GM19324 (cell line): ENCODE results near the gene CCL1.
"Not testable (repeated sequence)": the region's sequence is repeated elsewhere in the genome, so short reads cannot be mapped to it uniquely, and the experiment has no call there.

Source experiments
- ATAC-seq: cut with Tn5 transposase; IDR thresholded peaks from one replicate; pipeline ENCODE4 v1.9.1; 2021; ENCODE audit warnings: mild to moderate bottlenecking, moderate library complexity; ENCODE audit not compliant: unreplicated experiment, low FRiP score

The CCL1 gene

GRCh38 chr17:34361478-34362061 is 1.5 kb downstream of the CCL1 start:
- no peak for ATAC-seq

DNA sequence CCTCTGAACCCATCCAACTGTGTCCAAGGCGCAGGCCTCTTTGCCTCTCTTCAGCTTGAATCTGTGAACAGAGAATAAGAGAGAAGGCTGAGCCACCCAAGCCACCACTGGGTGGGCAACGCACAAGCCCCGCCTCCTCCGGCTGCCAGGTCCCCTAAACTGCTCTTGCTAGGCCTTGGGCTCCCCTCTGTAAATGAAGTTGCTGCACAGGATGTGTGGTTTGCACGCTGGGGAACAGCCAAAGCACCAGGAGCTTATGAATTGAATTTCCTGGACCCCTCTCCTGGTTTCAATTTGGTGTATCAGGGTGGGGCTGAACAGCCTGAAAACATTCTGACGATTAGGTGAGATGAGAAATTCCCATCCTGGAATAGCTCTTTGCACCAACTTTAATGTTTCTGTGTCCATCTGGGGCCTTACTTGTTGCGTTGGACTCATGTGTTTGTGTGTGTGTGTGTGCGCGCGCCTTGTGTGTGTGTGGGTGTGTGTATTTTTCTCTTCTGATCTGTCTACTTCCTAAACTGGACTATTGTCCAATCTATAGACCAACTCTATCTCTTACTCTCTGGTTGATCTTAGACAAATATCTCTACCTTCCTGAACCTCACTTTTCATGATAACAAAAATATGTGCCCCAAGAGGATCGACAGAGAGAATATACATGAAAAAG is 2.3 kb downstream of the CCL1 start:
- ATAC-seq = no peak

GRCh38 chr17:34358631-34359030 is 4.4 kb downstream of the CCL1 start:
- no peak for ATAC-seq

- ATAC-seq = no peak
These were observed 5.6 kb downstream of the CCL1 start for GRCh38 chr17:34357398-34357797.

DNA sequence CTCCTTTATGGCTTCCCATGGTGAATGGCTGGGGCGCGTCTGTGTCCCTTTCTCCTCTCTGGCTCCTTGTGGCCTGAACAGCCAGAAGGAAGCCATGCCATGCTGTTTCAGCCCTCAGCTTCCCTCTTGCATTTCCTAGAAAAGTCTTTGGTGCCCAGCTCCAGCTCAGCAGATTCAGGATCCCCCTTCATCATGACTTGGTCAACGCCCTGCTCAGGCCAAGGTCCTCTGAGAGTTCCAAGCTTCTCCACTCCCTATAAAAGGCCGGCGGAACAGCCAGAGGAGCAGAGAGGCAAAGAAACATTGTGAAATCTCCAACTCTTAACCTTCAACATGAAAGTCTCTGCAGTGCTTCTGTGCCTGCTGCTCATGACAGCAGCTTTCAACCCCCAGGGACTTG is 6.8 kb downstream of the CCL1 start, which contains the start of gene CCL13:
CCL13 (plus strand) TSS at position 287 of the 400 bp plus-strand sequence; CDS start at position 334, 47 bp downstream.
- no peak for ATAC-seq

- no peak for ATAC-seq
These were observed 8.4 kb downstream of the CCL1 start for GRCh38 chr17:34354637-34355036.

- no peak for ATAC-seq
These were observed 10.8 kb downstream of the CCL1 start for GRCh38 chr17:34352191-34352590.

DNA sequence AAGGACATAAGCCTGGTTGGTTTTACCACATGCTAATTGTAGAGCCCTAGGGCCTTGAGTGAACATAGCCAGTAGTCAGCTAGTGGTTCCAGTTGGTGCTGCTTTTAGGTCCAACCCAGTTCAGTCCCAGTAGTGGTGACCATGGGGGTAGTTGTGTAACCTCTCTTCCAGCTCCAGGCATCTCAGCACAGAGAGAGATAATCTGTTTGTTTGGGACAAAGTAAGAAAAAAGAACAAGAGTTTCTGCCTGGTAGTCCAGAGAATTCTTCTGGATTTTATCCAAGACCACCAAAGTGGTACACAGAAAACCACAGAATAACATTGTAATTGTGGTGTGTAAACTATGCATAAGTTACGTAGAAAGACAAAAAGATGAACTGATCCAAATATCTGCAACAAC is 11.9 kb downstream of the CCL1 start:
- no peak for ATAC-seq

- ATAC-seq = no peak
These were observed 13.3 kb downstream of the CCL1 start for GRCh38 chr17:34349751-34350150.

DNA sequence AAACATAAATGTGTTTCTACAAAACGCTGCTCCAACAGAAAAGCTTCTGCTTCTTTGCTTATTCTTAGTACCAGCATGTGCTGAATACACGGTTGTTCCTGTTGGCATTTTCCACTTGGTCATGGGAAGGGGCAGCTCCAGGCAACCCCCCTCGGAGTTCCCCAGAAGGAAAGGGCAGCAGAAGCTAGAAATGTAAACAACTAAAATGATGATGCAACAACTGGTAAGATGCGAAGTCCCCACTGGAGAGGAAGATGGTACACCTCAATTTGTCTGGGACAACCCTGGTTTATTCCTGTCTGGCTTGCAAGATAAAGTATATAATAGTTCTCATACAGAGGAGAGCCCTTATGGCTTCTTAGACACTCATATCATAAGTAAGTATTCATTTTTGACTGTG is 16.0 kb downstream of the CCL1 start:
- ATAC-seq = no peak

- no peak for ATAC-seq
These were observed 21.1 kb downstream of the CCL1 start for GRCh38 chr17:34341916-34342315.

- no peak for ATAC-seq
These were observed 23.8 kb downstream of the CCL1 start for GRCh38 chr17:34339138-34339770.

- ATAC-seq = no peak
These were observed 25.3 kb downstream of the CCL1 start for GRCh38 chr17:34337701-34338100.

- ATAC-seq = not testable (repeated sequence)
These were observed 35.5 kb downstream of the CCL1 start for GRCh38 chr17:34327580-34327979.

DNA sequence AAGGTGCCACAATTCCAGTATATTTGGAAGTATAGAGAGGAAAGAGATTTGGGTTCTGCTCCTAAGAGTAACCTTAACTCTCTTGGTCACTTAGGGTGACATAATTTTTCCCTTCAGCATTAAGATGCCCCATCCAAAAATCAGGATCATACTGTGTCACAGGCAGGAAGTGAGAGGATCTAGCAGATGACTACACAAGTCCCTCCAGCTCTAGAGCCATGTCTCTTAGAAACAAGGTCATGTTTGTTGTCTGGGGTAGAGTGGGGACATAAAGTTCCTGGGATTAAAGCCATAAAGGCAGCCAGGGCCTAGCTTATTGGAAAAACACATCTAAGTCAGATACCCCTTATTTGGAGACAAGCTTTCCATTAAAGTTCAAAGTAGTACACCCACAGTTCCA is 41.1 kb downstream of the CCL1 start:
- no peak for ATAC-seq

DNA sequence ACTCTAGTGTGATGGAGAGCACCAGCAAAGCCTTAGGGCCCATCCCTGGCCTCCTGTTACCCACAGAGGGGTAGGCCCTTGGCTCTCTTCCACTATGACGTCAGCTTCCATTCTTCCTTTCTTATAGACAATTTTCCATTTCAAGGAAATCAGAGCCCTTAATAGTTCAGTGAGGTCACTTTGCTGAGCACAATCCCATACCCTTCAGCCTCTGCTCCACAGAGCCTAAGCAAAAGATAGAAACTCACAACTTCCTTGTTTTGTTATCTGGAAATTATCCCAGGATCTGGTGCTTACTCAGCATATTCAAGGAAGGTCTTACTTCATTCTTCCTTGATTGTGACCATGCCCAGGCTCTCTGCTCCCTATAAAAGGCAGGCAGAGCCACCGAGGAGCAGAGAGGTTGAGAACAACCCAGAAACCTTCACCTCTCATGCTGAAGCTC is 44.0 kb downstream of the CCL1 start, which contains the start of gene CCL8:
CCL8 (plus strand) TSS at position 397 of the 445 bp plus-strand sequence. CDS start 67 bp downstream, outside the sequence.
- no peak for ATAC-seq

DNA sequence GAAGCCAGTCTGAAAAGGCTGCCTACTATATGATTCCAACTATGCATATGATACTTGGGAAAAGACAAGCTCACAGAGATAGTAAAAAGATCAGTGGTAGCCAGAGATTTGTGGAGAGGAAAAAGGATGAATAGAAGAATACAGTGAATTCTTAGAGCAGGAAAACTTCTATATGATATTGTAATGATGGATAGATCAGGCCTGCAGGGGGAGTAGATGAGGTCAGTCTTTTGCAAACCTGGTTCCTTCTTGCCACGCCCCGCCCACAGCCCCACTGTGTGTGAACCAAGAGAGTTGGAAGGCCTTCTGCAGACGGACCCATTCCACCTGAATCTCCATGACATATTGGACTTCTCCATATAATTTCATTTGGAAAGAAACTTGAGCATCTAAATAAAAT is 44.6 kb downstream of the CCL1 start:
- ATAC-seq = no peak

GRCh38 chr17:34314279-34314678 is 48.8 kb downstream of the CCL1 start:
- no peak for ATAC-seq

DNA sequence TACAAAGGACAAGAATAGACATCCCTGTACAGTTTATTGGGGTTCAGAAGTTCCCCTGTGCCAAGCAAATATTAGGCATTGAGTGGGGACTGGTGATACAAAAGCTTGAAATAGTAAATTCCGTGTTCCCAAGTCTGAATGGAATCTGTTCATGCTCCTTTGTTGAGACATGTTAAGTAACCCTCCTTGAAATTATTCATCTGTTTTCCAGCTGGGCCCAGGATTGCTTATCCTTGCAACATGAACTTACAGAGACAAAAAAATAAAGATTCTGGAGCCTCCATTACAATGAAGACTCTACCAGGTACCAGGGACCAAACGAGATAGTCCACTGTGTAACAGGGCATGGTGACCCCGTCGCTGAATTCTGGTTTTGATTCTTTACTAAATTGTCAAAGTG is 49.9 kb downstream of the CCL1 start:
- no peak for ATAC-seq

DNA sequence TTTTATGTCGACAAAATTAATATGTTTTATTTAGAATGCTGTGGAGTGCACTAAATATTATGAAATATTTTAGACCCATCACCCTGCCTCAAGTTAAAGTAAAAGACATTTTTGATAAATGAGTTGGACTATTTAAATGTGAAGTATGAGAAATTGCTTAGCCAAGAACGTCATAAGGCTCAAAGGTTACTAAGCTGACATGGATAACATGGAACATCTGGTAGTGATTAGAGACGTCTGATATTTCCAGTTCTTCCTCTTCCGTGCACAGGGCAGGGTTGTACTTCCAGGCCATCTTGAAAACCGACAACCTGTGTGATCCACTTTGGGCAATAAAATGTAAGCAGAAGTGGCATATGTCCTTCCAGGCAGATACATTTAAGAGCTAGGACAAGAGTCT is 51.0 kb downstream of the CCL1 start:
- no peak for ATAC-seq

DNA sequence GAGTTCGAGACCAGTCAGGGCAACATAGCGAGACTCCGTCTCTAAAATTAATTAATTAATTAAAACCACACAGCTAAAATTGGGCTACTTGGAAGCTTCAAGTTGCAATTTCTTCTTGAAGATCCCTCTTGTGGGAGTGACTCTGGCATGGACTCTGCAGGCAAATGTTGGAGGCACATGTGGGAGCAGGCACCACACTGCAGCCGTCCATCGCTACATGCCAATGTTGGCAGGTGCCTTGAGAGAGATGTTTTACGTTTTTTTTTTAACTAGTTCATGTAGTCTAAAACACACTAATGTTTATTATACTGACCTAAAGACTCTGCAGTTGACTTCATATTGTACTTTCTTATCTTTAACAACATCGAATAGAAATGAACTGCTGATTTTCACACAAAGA is 51.7 kb downstream of the CCL1 start:
- ATAC-seq = no peak
